ENCODE results near the gene ANKRD33. TPM values are rescaled to one million over a fixed set of nuclear protein-coding genes. Genes with fewer than 3 reads are reported as not detected.

ANKRD33 gene
- polyA plus RNA-seq, 1 of the 3 experiments (the other 2 are of a cell fraction), result not detected

DNA sequence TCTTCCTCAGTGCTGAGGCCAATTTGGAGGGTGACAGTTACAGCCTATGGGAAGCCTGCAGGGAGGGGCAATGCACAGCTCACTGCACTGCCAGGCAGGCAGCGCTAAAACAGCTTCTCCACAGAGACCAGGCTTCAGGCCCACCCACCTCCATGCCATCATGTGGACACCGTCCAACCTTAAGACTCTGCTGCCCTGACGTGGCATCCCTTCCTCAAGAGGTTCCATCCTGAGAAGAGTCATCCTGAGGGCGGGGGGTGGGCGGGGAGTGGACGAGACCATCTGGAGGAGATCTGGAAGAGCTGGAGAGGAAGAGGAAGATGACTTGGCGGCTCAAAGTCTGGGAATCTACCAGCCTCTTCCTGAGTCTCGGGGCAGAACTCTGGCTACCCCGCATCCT lies 11.0 kb downstream of the ANKRD33 start (continued):
- TF ChIP-seq, protein P1, sequence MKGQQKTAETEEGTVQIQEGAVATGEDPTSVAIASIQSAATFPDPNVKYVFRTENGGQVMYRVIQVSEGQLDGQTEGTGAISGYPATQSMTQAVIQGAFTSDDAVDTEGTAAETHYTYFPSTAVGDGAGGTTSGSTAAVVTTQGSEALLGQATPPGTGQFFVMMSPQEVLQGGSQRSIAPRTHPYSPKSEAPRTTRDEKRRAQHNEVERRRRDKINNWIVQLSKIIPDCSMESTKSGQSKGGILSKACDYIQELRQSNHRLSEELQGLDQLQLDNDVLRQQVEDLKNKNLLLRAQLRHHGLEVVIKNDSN (IDR thresholded peaks at IDR 0.05; ENCODE audit: borderline replicate concordance, low read depth), result no peak
- TF ChIP-seq, protein P2, sequence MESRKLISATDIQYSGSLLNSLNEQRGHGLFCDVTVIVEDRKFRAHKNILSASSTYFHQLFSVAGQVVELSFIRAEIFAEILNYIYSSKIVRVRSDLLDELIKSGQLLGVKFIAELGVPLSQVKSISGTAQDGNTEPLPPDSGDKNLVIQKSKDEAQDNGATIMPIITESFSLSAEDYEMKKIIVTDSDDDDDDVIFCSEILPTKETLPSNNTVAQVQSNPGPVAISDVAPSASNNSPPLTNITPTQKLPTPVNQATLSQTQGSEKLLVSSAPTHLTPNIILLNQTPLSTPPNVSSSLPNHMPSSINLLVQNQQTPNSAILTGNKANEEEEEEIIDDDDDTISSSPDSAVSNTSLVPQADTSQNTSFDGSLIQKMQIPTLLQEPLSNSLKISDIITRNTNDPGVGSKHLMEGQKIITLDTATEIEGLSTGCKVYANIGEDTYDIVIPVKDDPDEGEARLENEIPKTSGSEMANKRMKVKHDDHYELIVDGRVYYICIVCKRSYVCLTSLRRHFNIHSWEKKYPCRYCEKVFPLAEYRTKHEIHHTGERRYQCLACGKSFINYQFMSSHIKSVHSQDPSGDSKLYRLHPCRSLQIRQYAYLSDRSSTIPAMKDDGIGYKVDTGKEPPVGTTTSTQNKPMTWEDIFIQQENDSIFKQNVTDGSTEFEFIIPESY (IDR thresholded peaks at IDR 0.05; ENCODE audit: borderline replicate concordance, low read depth), result no peak
- no peak for TF ChIP-seq EP300 (IDR thresholded peaks at IDR 0.05; ENCODE audit: borderline replicate concordance in 1 of 2, low read depth in 1 of 2, low read length in 1 of 2)

DNA sequence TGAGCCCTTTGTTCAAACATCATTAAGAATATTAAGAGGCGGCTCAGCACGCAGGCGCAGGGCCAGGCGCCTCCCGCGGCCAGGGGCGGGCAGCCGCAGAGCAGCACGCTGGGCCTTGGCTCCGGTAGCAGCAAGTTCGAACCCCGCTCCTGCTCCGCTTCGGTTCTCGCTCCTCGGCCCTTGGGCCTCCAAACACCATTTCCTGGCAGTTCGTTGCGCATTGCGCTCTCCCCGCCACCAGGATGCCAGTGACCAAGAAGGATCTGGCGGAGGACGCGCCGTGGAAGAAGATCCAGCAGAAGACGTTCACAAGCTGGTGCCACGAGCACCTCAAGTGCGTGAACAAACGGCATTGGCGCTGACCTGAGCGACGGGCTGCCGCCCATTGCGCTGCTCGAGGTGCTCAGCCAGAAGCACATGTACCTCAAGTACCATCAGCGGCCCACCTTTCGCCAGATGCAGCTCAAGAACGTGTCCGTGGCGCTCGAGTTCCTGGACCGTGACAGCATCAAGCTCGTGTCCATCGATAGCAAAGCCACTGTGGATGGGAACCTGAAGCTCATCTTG lies 12.5 kb downstream of the ANKRD33 start:
- H3K9me2 ChIP-seq, result no peaks in the 10 kb centered on the region
- no peaks in the 10 kb centered on the region for H3K27me3 ChIP-seq (ENCODE audit: insufficient read depth)
- ChIA-PET CTCF (interaction anchor here (0.7 to 2.7 kb wide), 5 partner anchors 12 to 476 kb away, joined by 3 to 11 read pairs (median 5); partner anchors contain the start of gene SLC4A8), POLR2A (no interaction called here)
- H3K27ac ChIP-seq (ENCODE audit: low read depth in 2 of 2, low read length in 1 of 2), result no peak overlapping the region
- 89% methylated on average over 31 of the region's 43 CpGs for WGBS (ENCODE audit: low lambda C conversion rate)
- peaks cover 0 to 9% of the 10 kb centered on the region in 2 experiments; a peak in 1 of 4 replicates for H3K4me1 ChIP-seq (ENCODE audit: control insufficient read depth in 1 of 2, insufficient read depth in 2 of 2, low read depth in 1 of 2, low read length in 1 of 2)
- no peaks in the 10 kb centered on the region for H4K20me1 ChIP-seq (ENCODE audit: insufficient read depth)
- no peaks in the 10 kb centered on the region for H3K36me3 ChIP-seq (replicated peaks in 1 of 2; ENCODE audit: control insufficient read depth in 1 of 2, insufficient read depth in 2 of 2, low read length in 1 of 2)
- H3K79me2 ChIP-seq (ENCODE audit: insufficient read depth), result no peaks in the 10 kb centered on the region
- H3K9ac ChIP-seq, result no peak overlapping the region
- no peak for DNase-seq
- no peaks in the 10 kb centered on the region for H3K9me3 ChIP-seq
- H2AFZ ChIP-seq (ENCODE audit: low read depth), result no peak overlapping the region
- H3F3A ChIP-seq (replicated peaks; ENCODE audit: insufficient read depth), result no peaks in the 10 kb centered on the region
- no peak overlapping the region for H3K4me3 ChIP-seq (ENCODE audit: low read depth in 2 of 2, low read length in 1 of 2)
- TF ChIP-seq, protein P2 (IDR thresholded peaks at IDR 0.05; ENCODE audit: borderline replicate concordance, low read depth), result no peak
- no peak for TF ChIP-seq NRF1 (IDR thresholded peaks at IDR 0.05; ENCODE audit: low read depth, low read length)
- TF ChIP-seq, protein P3, sequence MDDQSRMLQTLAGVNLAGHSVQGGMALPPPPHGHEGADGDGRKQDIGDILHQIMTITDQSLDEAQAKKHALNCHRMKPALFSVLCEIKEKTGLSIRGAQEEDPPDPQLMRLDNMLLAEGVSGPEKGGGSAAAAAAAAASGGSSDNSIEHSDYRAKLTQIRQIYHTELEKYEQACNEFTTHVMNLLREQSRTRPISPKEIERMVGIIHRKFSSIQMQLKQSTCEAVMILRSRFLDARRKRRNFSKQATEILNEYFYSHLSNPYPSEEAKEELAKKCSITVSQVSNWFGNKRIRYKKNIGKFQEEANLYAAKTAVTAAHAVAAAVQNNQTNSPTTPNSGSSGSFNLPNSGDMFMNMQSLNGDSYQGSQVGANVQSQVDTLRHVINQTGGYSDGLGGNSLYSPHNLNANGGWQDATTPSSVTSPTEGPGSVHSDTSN (IDR thresholded peaks at IDR 0.05), result no peak
- no peak for TF ChIP-seq FOSL2 (IDR thresholded peaks at IDR 0.05; ENCODE audit: borderline replicate concordance, low read depth)
- no peak for TF ChIP-seq FOXM1 (IDR thresholded peaks at IDR 0.05; ENCODE audit: low read depth)
- TF ChIP-seq MXI1 (IDR thresholded peaks at IDR 0.05; ENCODE audit: low read depth, low read length), result no peak
- no peak for TF ChIP-seq YY1 (IDR thresholded peaks at IDR 0.05; ENCODE audit: low read depth)
- no peak for TF ChIP-seq POLR2AphosphoS5 (IDR thresholded peaks at IDR 0.05; ENCODE audit: low read depth, low read length)
- no peak for TF ChIP-seq ELF1 (IDR thresholded peaks at IDR 0.05)
- TF ChIP-seq RXRA (IDR thresholded peaks at IDR 0.05; ENCODE audit: borderline replicate concordance, low read depth), result no peak
- no peak for TF ChIP-seq TCF12 (IDR thresholded peaks at IDR 0.05)
- no peak overlapping the region for H3K4me2 ChIP-seq

All from SK-N-SH (cell line).